C1 segment of cervical spinal cord (tissue), 14 donors: ENCODE measurements around the gene DRICH1.
"Not testable (repeated sequence)": the region's sequence is repeated elsewhere in the genome, so short reads cannot be mapped to it uniquely, and the experiment has no call there.

ENCODE experiments used
- DNase-seq, 14 donors: peaks; one replicate each; lab custom pipeline; 2025; lab: John Stamatoyannopoulos, UW

DRICH1 gene

GRCh38 chr22:23632178-23632577 lies at the start of gene DRICH1:
TSS of gene DRICH1 (minus strand) at chr22:23632321. CDS start at chr22:23632023, 298 bp downstream.
- no peak for DNase-seq

GRCh38 chr22:23681026-23681809 lies 49.1 kb upstream of the DRICH1 start:
- no peak for DNase-seq

- DNase-seq, result no peak
Measured at GRCh38 chr22:23678133-23678532, 46.0 kb upstream of the DRICH1 start.

GRCh38 chr22:23677701-23677995 lies 45.5 kb upstream of the DRICH1 start:
- peak in 1 of 14 donors; percentile 65 for DNase-seq

GRCh38 chr22:23676841-23677700 lies 45.0 kb upstream of the DRICH1 start:
- DNase-seq, result not testable (repeated sequence)

GRCh38 chr22:23675502-23676415 lies 43.6 kb upstream of the DRICH1 start:
- DNase-seq, result no peak

GRCh38 chr22:23674886-23675501 lies 42.9 kb upstream of the DRICH1 start:
- DNase-seq, result not testable (repeated sequence)

GRCh38 chr22:23673826-23674690 lies 41.9 kb upstream of the DRICH1 start:
- no peak for DNase-seq

GRCh38 chr22:23673050-23673620 lies 41.0 kb upstream of the DRICH1 start:
- DNase-seq, result no peak

GRCh38 chr22:23672307-23673049 lies 40.4 kb upstream of the DRICH1 start:
- DNase-seq, result not testable (repeated sequence)

- DNase-seq, result not testable (repeated sequence)
Measured at GRCh38 chr22:23671387-23671786, 39.3 kb upstream of the DRICH1 start.

GRCh38 chr22:23670378-23671295 lies 38.5 kb upstream of the DRICH1 start:
- no peak for DNase-seq

GRCh38 chr22:23660381-23660780 lies 28.3 kb upstream of the DRICH1 start:
- DNase-seq, result not testable (repeated sequence)

GRCh38 chr22:23657727-23658126 lies 25.6 kb upstream of the DRICH1 start:
- DNase-seq, result no peak

GRCh38 chr22:23655891-23656475 lies 23.9 kb upstream of the DRICH1 start:
- no peak for DNase-seq

- DNase-seq, result no peak
Measured at GRCh38 chr22:23652711-23653110, 20.6 kb upstream of the DRICH1 start.

GRCh38 chr22:23652286-23652685 lies 20.2 kb upstream of the DRICH1 start:
- no peak for DNase-seq

- no peak for DNase-seq
Measured at GRCh38 chr22:23651676-23652075, 19.6 kb upstream of the DRICH1 start.
